ENCODE measurements around the gene CCDC177.

GRCh38 chr14:69528143-69528542 is 46.5 kb downstream of the CCDC177 start:
- no peak for TF ChIP-seq POLR2AphosphoS5 (IDR thresholded peaks at IDR 0.05; ENCODE audit: borderline replicate concordance, low read depth, low read length)
- no peak for TF ChIP-seq EZH2 (IDR thresholded peaks at IDR 0.05)
- no peak for TF ChIP-seq FOXP2 (optimal IDR thresholded peaks at IDR 0.05; ENCODE audit: control extremely low read depth, extremely low read length, insufficient read depth)
